Upper lobe of left lung (tissue), 6 donors: ENCODE data around the gene EFHD2. TPM values are rescaled to one million over a fixed set of nuclear protein-coding genes. Genes with fewer than 3 reads are reported as not detected.
"Not testable (repeated sequence)": the region's sequence is repeated elsewhere in the genome, so short reads cannot be mapped to it uniquely, and the experiment has no call there.

Source experiments
- ATAC-seq, 2 donors: fragments of 200-7000 bp; cut with Tn5 transposase; one replicate each; pipeline ENCODE4 v1.9.1; 2022; ENCODE audit warnings: mild to moderate bottlenecking in 2 of 2, moderate library complexity in 2 of 2; ENCODE audit not compliant: low FRiP score in 2 of 2
- DNase-seq, 2 donors: peaks; one replicate each; pipeline ENCODE4 v3.0.0-alpha.2; 2019 to 2020
- H3K27ac ChIP-seq, 4 donors: fragments of 200-600 bp; sonication (generic); one replicate each; pipeline ENCODE4 v1.5.1; 2016 to 2019
- H3K27me3 ChIP-seq, 4 donors: fragments of 200-600 bp; sonication (generic); one replicate each; pipeline ENCODE4 v1.5.1; 2017 to 2019
- H3K36me3 ChIP-seq, 4 donors: fragments of 200-600 bp; sonication (generic); one replicate each; pipeline ENCODE4 v1.5.1; 2016 to 2019
- H3K4me1 ChIP-seq, 4 donors: fragments of 200-600 bp; sonication (generic); one replicate each; pipeline ENCODE4 v1.5.1; 2018 to 2019
- H3K4me3 ChIP-seq, 4 donors: fragments of 200-600 bp; sonication (generic); one replicate each; pipeline ENCODE4 v1.5.1; 2017 to 2019; ENCODE audit warnings: mild to moderate bottlenecking in 2 of 4, moderate library complexity in 1 of 4
- H3K9me3 ChIP-seq, 4 donors: fragments of 200-600 bp; sonication (generic); one replicate each; pipeline ENCODE4 v1.5.1; 2018 to 2019
- CTCF ChIP-seq, 6 experiments: fragments of 450-650 bp in 4 of 6; fragments of 200-600 bp in 2 of 6; sonication (generic) in 2 of 6; IDR thresholded peaks; one replicate each; pipeline ENCODE4 v1.5.1; 2016 to 2019; ENCODE audit warnings: antibody characterized with exemption in 6 of 6
- EP300 ChIP-seq, 4 donors: sonication (generic); formaldehyde crosslinking; IDR thresholded peaks; one replicate each; pipeline ENCODE4 v1.5.1; 2017; ENCODE audit warnings: antibody characterized with exemption in 4 of 4, control low read depth in 2 of 4
- POLR2A ChIP-seq, 4 donors: fragments of 450-650 bp; IDR thresholded peaks; one replicate each; pipeline ENCODE4 v1.5.1; 2016 to 2017; ENCODE audit warnings: antibody characterized with exemption in 4 of 4, mild to moderate bottlenecking in 2 of 4
- POLR2AphosphoS5 ChIP-seq, 2 donors: sonication (generic); formaldehyde crosslinking; IDR thresholded peaks; one replicate each; pipeline ENCODE4 v1.5.1; 2017; ENCODE audit warnings: antibody characterized with exemption in 2 of 2
- WGBS, 2 donors: methylation state at CpG; one replicate each; pipeline ENCODE4 v1.1.5; 2017 to 2018; 5-methylcytosine and 5-hydroxymethylcytosine counted together
- total RNA-seq, 6 donors: library from RNA; depleted of rRNA in 4 of 6; stranded (reverse); fragments of >200 nt in 4 of 6; gene quantifications; one replicate each; pipeline versions ENCODE4 v1.1.0 to v1.2.1, GENCODE V29; 2016 to 2021
- donor health status: DM: no; HTN: no; CAD: no; lungs with moderate emphysema.
- donor health status: DM: no; HTN: yes; CAD: no; lungs with severe emphysema.

The EFHD2 gene
- total RNA-seq, 6 donors from 2014 or later, result 62.9 to 123 (median 91.2) TPM

DNA sequence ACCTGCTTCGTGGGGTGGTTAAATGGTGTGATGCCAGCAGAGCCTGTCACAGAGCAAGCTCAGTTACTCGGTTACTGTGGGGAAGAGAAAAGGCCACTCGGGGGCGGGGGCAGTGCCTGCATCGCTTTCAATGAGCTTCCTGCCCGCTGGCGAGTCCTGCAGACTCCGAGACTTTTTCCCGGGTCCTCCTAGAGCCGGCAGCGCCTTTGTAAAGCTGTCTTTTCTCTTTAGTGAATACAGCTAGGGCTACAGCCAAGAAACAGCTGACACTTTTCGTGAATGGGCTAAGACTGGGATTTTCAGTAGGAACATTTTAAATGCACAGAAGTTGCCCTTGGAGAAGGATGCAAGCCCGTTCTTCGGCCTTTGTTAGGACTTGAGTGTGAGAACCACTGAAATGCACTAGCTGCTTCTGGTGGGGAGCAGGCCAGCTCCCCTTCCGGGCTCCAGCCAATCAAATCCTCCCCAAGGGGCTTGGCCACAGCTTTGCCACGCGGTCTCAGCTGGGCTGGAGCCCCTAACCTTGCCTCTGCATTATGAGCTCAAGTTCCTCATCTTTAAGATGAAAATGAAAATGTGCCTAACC lies 23.4 kb upstream of the EFHD2 start:
- ATAC-seq (peak in 1 of 2 donors; percentile 28), DNase-seq (no peak)
- Histone ChIP-seq H3K9me3 (no peaks in the 10 kb centered on the region), H3K36me3 (no peaks in the 10 kb centered on the region), H3K4me1 (peaks cover 0 to 10% (median 4%) of the 10 kb centered on the region in 4 donors), H3K27me3 (no peaks in the 10 kb centered on the region), H3K4me3 (peak overlapping the region in 1 of 4 donors; percentile 12), H3K27ac (no peak overlapping the region)
- TF ChIP-seq CTCF (IDR thresholded peaks at IDR 0.05) (no peak), EP300 (IDR thresholded peaks at IDR 0.05) (no peak), POLR2A (IDR thresholded peaks at IDR 0.05) (no peak), POLR2AphosphoS5 (IDR thresholded peaks at IDR 0.05) (no peak)
- WGBS, 2 donors, result 15 to 27% methylated on average over 13 to 17 of the region's 17 CpGs

- no peak for DNase-seq
Observed at GRCh38 chr1:15388201-15388880, 21.3 kb upstream of the EFHD2 start.

GRCh38 chr1:15389828-15390227 lies 19.9 kb upstream of the EFHD2 start:
- H3K27ac ChIP-seq, H3K4me1 ChIP-seq, H3K27me3 ChIP-seq, DNase-seq, H3K9me3 ChIP-seq, H3K4me3 ChIP-seq, H3K36me3 ChIP-seq, ATAC-seq: not testable (repeated sequence)
- 91 to 99% methylated on average over 8 of the region's 8 CpGs for WGBS, 2 donors

More at GRCh38 chr1:15388201-15388880, 21.3 kb upstream of the EFHD2 start:
- no peaks in the 10 kb centered on the region for H3K27me3 ChIP-seq
- TF ChIP-seq POLR2A (IDR thresholded peaks at IDR 0.05) (no peak), EP300 (IDR thresholded peaks at IDR 0.05) (no peak), CTCF (IDR thresholded peaks at IDR 0.05) (no peak), POLR2AphosphoS5 (IDR thresholded peaks at IDR 0.05) (no peak)
- no peaks in the 10 kb centered on the region for H3K36me3 ChIP-seq
- no peak for ATAC-seq
- H3K9me3 ChIP-seq, result no peaks in the 10 kb centered on the region
- H3K4me3 ChIP-seq, result no peak overlapping the region
- H3K4me1 ChIP-seq, result peaks cover 0 to 10% (median 4%) of the 10 kb centered on the region in 4 donors
- H3K27ac ChIP-seq, result no peak overlapping the region
- WGBS, 2 donors, result 66 to 69% methylated on average over 14 to 15 of the region's 15 CpGs

DNA sequence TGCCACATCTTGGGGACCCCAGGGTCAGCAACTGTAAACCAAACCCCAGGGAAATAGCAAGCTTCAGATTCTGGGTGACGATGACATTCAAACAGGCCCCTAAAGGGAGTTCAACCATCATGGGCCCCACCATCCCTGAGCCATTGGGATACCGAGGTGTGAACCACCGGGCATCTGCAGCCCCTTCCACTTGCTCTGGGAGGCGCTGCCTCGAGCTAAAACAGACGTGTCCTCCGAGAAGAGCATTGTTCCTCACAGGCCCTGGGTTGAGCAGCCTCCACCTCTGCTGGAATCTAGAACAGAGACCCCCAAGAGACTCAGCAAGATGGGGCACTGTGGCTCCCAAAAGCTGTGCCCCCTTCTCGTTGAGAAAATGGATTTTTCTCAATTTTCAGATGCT lies 19.0 kb upstream of the EFHD2 start:
- ATAC-seq, result no peak
- WGBS, 2 donors, result 81 to 92% methylated on average over 7 to 8 of the region's 8 CpGs
- Histone ChIP-seq H3K27ac (no peak overlapping the region), H3K36me3 (no peaks in the 10 kb centered on the region), H3K4me3 (no peak overlapping the region), H3K27me3 (no peaks in the 10 kb centered on the region), H3K9me3 (no peaks in the 10 kb centered on the region), H3K4me1 (peaks cover 0 to 8% (median 4%) of the 10 kb centered on the region in 4 donors)
- no peak for TF ChIP-seq POLR2AphosphoS5 (IDR thresholded peaks at IDR 0.05)
- no peak for DNase-seq

DNA sequence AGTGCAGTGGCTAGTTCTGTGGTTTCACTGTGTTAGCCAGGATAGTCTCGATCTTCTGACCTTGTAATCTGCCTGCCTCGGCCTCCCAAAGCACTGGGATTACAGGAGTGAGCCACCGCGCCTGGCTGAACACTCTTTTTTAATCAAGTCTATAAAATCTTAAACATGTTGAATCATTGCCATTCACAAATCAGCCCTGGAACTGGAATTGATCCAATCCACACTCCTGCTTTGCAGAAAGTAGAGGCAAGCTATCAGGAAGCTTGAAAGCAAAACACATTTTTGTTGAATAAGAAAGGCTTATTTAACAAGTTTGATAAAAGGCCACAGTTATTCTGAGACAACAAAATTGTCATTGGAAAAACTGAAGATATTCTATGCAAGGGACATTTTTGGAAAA lies 18.3 kb upstream of the EFHD2 start:
- no peak for TF ChIP-seq POLR2A (IDR thresholded peaks at IDR 0.05)
- TF ChIP-seq EP300 (IDR thresholded peaks at IDR 0.05), result no peak
- no peak for TF ChIP-seq CTCF (IDR thresholded peaks at IDR 0.05)
- TF ChIP-seq POLR2AphosphoS5 (IDR thresholded peaks at IDR 0.05), result no peak
- peaks cover 0 to 3% (median under 1%) of the 10 kb centered on the region in 4 donors for H3K4me1 ChIP-seq
- no peaks in the 10 kb centered on the region for H3K27me3 ChIP-seq
- H3K9me3 ChIP-seq, result no peaks in the 10 kb centered on the region
- ATAC-seq (no peak), DNase-seq (no peak)
- 85 to 89% methylated on average over 4 of the region's 4 CpGs for WGBS, 2 donors
- no peak overlapping the region for H3K27ac ChIP-seq
- H3K4me3 ChIP-seq, result no peak overlapping the region
- H3K36me3 ChIP-seq, result no peaks in the 10 kb centered on the region
